NB4 (cell line): Measurements from ENCODE around the gene LRRFIP1.

Experiments
- DNase-seq: peaks from one replicate; pipeline ENCODE4 v3.0.0; 2010; ENCODE audit warnings: low read depth
- H3K4me3 ChIP-seq: one replicate; pipeline ENCODE4 v1.5.1; 2011; ENCODE audit warnings: mild to moderate bottlenecking, low read depth, low read length, moderate library complexity
- CTCF ChIP-seq: IDR thresholded peaks from one replicate; pipeline ENCODE4 v1.5.1; 2012; ENCODE audit warnings: low read depth, low read length
- MAX ChIP-seq: IDR thresholded peaks from 2 replicates; pipeline ENCODE4 v1.6.1; 2011; ENCODE audit warnings: low read depth, low read length
- MYC ChIP-seq: IDR thresholded peaks from 2 replicates; pipeline ENCODE4 v1.6.1; 2011; ENCODE audit warnings: low read depth, low read length
- POLR2A ChIP-seq: IDR thresholded peaks from 2 replicates; pipeline ENCODE4 v1.6.1; 2011; ENCODE audit warnings: mild to moderate bottlenecking; ENCODE audit not compliant: insufficient read length; ENCODE audit errors: extremely low read depth

LRRFIP1 gene

GRCh38 chr2:237722616-237723015 lies 95.2 kb downstream of the LRRFIP1 start:
- H3K4me3 ChIP-seq, result no peak overlapping the region
- TF ChIP-seq MAX (no peak), CTCF (no peak), POLR2A (no peak), MYC (no peak)
- DNase-seq, result no peak

GRCh38 chr2:237723023-237723422 lies 95.6 kb downstream of the LRRFIP1 start:
- no peak overlapping the region for H3K4me3 ChIP-seq
- DNase-seq, result no peak
- TF ChIP-seq POLR2A, result no peak
- no peak for TF ChIP-seq MAX
- no peak for TF ChIP-seq CTCF
- no peak for TF ChIP-seq MYC

GRCh38 chr2:237723602-237724001 lies 96.2 kb downstream of the LRRFIP1 start:
- DNase-seq, result peak; percentile 38
- TF ChIP-seq POLR2A, result no peak
- no peak for TF ChIP-seq MAX
- TF ChIP-seq MYC, result no peak
- no peak for TF ChIP-seq CTCF

GRCh38 chr2:237724811-237725478 lies 97.6 kb downstream of the LRRFIP1 start:
- TF ChIP-seq MYC (no peak), MAX (no peak), POLR2A (no peak), CTCF (no peak)
- DNase-seq, result no peak

More at GRCh38 chr2:237723602-237724001, 96.2 kb downstream of the LRRFIP1 start:
- no peak overlapping the region for H3K4me3 ChIP-seq

GRCh38 chr2:237725661-237726060 lies 98.3 kb downstream of the LRRFIP1 start:
- TF ChIP-seq CTCF (no peak), MAX (no peak), MYC (no peak), POLR2A (no peak)
- DNase-seq, result peak; percentile 56
- H3K4me3 ChIP-seq, result no peak overlapping the region

More at GRCh38 chr2:237724811-237725478, 97.6 kb downstream of the LRRFIP1 start:
- no peak overlapping the region for H3K4me3 ChIP-seq
